Hepatocyte (in vitro differentiated cells): ENCODE results near the gene FUT7.

ENCODE experiments used
- EZH2 ChIP-seq: fragments of 200-600 bp; sonication (generic); IDR thresholded peaks from 2 replicates; pipeline ENCODE4 v1.6.1; 2016; ENCODE audit warnings: antibody characterized with exemption, mild to moderate bottlenecking, borderline replicate concordance
- TF ChIP-seq, protein P1 (sequence below): fragments of 200-600 bp; sonication (generic); IDR thresholded peaks from 2 replicates; pipeline ENCODE4 v1.5.1; 2016; ENCODE audit warnings: antibody characterized with exemption, mild to moderate bottlenecking; ENCODE audit not compliant: poor library complexity

DNA sequence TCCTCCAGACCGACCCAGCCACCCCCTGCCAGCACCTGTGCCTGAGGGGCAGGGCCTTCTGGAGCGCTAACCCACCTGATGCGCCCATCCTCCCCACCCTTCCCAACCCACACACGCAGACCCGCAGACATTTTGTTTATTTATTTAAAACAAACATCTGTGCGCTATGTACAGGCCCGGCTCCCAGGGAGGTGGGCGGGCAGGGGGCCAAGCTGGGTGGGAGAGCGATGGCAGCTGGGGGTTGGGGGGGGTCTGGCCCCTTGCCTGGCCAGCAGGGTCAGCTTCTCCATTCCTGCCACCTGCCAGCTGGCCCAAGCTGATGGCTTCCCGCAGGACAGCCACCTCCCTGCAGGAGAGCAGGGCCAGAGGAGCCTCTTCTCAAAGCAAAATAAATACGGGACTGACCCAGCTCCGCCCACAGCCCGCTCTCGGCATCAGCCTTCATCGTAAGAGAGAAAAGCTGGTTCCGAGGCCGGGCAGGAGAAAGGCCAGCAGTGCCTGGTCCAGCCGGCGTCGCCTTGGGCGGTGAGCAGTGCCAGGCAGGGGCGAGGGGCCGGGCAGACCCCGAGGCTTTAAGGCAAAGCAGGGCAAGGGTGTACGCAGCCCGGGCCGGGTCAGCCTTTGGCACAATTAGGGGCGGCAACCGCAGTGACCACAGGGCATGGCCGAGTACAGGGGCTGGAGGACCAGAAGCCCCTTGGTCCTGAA is 24.6 kb downstream of the FUT7 start:
- TF ChIP-seq, protein P1, sequence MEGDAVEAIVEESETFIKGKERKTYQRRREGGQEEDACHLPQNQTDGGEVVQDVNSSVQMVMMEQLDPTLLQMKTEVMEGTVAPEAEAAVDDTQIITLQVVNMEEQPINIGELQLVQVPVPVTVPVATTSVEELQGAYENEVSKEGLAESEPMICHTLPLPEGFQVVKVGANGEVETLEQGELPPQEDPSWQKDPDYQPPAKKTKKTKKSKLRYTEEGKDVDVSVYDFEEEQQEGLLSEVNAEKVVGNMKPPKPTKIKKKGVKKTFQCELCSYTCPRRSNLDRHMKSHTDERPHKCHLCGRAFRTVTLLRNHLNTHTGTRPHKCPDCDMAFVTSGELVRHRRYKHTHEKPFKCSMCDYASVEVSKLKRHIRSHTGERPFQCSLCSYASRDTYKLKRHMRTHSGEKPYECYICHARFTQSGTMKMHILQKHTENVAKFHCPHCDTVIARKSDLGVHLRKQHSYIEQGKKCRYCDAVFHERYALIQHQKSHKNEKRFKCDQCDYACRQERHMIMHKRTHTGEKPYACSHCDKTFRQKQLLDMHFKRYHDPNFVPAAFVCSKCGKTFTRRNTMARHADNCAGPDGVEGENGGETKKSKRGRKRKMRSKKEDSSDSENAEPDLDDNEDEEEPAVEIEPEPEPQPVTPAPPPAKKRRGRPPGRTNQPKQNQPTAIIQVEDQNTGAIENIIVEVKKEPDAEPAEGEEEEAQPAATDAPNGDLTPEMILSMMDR = no peak
- TF ChIP-seq EZH2 = no peak
